Fibroblast of skin of scalp (primary cell): Measurements from ENCODE around the gene SLC35A1.

ENCODE experiments used
- DNase-seq: peaks from one replicate; pipeline ENCODE4 v3.0.0-alpha.2; 2013

SLC35A1 gene

GRCh38 chr6:87534377-87535047 is 61.7 kb downstream of the SLC35A1 start:
- DNase-seq: no peak

- no peak for DNase-seq
Measured at GRCh38 chr6:87538510-87539260, 65.9 kb downstream of the SLC35A1 start.

DNA sequence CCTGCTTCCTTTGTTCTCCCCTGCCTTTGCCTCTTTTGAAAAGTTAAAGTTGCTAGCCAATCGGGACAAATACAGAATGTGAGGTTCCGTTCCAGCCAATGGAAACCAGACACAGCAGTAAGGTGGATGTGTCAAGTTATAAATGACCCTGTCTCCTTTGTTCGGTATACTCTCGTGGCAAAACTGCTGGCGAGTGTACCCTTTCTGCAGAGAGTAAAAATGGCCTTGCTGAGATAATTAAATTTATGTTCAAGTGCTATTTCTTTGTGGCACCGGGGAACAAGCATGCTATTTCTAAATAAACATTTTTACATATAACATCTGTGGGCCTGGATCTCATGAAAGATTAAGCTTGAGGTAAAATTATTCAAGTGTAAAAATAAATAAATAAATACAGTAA is 66.8 kb downstream of the SLC35A1 start:
- no peak for DNase-seq

- no peak for DNase-seq
Measured at GRCh38 chr6:87540539-87540938, 67.8 kb downstream of the SLC35A1 start.

GRCh38 chr6:87541041-87541440 is 68.3 kb downstream of the SLC35A1 start:
- no peak for DNase-seq

DNA sequence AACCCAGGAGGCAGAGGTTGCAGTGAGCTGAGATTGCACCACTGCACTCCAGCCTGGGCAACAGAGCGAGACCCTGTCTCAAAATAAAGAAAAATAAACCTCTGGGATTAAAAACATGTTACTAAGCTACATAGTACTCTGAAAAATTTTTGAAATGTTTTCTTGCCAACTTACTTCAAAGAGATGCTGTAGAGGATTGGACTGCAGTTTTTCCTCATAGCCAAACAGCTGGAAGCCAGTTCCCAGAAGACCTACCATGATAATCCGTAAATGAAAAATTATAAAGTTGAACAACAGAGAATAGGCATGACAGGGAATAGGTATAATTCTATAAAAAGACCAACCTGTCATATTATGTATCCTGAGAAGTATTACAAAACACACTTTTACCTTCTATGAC is 69.0 kb downstream of the SLC35A1 start:
- DNase-seq: peak; percentile 11

DNA sequence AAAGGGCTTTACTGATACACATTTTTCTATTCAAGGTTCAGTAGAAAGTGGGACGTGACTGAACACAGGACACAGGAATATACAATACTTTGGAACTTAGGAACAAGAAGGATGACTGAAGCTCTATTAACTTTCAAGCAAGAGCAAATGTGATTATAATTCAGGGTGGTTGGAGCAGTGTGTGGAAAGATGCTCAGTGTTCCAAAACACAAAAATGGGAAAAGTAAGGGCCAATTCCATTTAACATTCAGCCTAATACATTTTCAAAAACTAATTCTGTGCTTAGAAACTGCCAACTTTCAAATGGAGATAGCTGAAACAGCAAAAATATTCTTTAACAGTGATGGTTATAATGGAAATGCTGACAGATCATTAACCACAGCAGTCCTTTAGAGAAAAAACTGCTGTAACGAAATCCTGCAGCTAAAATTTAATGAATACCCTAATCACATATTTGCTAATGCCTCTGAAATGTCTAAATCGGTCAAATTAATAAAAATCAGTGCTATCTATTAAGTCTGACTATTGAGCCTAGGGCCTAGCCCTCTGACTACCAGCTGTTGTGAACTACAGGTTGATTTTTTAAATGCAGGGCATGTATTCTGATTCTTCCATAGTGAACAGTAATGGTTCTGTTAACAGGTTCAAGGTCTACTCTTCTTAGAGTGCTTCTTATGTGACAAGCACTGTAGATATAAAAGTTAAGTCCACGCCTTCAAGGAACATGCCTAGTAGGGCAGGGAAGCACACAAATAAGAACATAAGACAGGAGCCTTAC is 71.1 kb downstream of the SLC35A1 start:
- DNase-seq: no peak

GRCh38 chr6:87544474-87544735 is 71.6 kb downstream of the SLC35A1 start:
- DNase-seq: no peak

DNA sequence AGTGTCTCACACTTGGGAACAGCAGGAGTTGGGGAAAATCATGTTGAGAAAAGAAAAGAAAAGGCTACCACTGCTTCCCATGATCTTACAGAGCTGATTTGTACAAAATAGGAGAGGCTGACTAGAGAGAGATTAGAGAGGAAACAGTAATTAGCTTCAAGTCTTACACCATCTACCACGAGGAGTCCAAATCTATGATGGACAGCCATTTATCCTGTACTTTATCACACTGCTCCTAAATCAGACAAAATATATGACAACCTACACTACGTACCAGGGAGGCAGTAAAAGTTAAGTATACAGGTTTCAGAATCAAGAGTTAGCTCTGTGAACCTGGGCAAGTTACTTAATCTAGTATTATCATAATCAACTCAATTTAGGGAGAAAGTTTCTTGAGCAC is 79.0 kb downstream of the SLC35A1 start:
- no peak for DNase-seq

GRCh38 chr6:87553159-87553765 is 80.5 kb downstream of the SLC35A1 start:
- no peak for DNase-seq

DNA sequence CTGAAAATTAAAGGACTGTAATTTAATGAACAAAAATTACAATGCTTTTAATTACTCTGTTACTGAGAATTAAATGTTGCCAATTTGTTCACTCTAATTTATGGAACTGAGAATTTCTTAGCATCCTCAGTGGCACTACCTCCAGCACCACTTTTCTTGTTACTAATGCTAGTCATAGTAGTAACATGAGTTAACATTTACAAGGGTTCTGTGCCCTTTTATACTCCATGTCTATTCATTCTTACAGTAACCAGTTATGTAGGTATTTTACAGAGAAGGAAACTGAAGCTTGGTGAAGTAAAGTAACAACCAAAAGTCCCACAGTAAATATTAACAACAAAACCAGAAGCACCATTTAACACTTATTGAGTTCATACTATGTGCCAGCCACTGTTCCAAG is 82.7 kb downstream of the SLC35A1 start:
- DNase-seq: no peak

- no peak for DNase-seq
Measured at GRCh38 chr6:87558446-87558845, 85.7 kb downstream of the SLC35A1 start.

DNA sequence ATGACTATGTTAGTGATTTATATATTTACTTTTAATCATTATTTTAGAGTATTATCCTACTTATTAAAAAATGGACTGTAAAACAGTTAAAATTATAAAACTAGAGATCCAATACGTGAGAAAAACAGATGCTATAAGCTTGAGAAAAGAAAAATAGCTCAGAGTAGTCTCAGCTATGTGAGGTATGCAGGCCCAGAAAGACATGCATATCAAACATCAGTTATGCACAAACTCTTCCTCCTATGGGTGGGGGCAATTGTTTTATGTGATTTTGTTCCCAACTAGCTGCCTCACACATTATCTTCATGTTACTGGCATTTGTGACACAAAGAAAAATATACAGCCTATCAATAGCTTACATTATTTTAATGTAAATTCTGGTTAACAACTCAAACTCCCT is 88.2 kb downstream of the SLC35A1 start:
- peak; percentile 58 for DNase-seq
